OCI-LY7 (cell line): Measurements from ENCODE around the gene PDLIM3. TPM values are rescaled to one million over a fixed set of nuclear protein-coding genes. Genes with fewer than 3 reads are reported as not detected.

Experiments used
- BruUV-seq: library from RNA; stranded (reverse); fragments of 400-500 nt; replicated peaks from 2 replicates; lab custom pipeline; 2021; lab: Mats Ljungman, UMichigan
- CTCF ChIA-PET: fragments of 300-600 bp; sonication (Branson Sonifier 250); formaldehyde crosslinking; loops from one replicate; lab custom pipeline; 2022; ENCODE audit warnings: antibody characterized with exemption; ENCODE audit not compliant: unreplicated experiment; lab: Charles Lee
- POLR2A ChIA-PET: fragments of 300-600 bp; sonication (Branson Sonifier 250); formaldehyde crosslinking; loops from one replicate; lab custom pipeline; 2022; ENCODE audit warnings: antibody characterized with exemption; lab: Charles Lee
- DNase-seq: peaks from one replicate; pipeline ENCODE4 v3.0.0-alpha.2; 2015; ENCODE audit warnings: low spot score
- H2AFZ ChIP-seq: fragments of 200-600 bp; sonication (generic), shearing (Covaris generic); 2 replicates; pipeline ENCODE4 v1.6.1; 2014; ENCODE audit warnings: mild to moderate bottlenecking, antibody characterized with exemption, low read length, moderate library complexity
- H3K27ac ChIP-seq: fragments of 200-600 bp; sonication (generic); 2 replicates; pipeline ENCODE4 v1.5.1; 2014; ENCODE audit warnings: mixed run types, low read depth, mild to moderate bottlenecking, moderate library complexity, low read length, inconsistent platforms; ENCODE audit not compliant: poor library complexity, severe bottlenecking
- H3K36me3 ChIP-seq: fragments of 200-600 bp; sonication (generic); 2 replicates; pipeline ENCODE4 v1.6.1; 2014; ENCODE audit warnings: mild to moderate bottlenecking, antibody characterized with exemption, low read length, moderate library complexity, mixed read lengths; ENCODE audit not compliant: insufficient read depth
- H3K4me1 ChIP-seq: fragments of 200-600 bp; sonication (generic); 2 replicates; pipeline ENCODE4 v1.5.1; 2014; ENCODE audit warnings: mild to moderate bottlenecking, low read length; ENCODE audit not compliant: insufficient read depth, poor library complexity, severe bottlenecking
- H3K4me2 ChIP-seq: fragments of 200-600 bp; sonication (generic); 2 replicates; pipeline ENCODE4 v1.6.1; 2014; ENCODE audit warnings: mild to moderate bottlenecking, low read length
- H3K4me3 ChIP-seq: fragments of 200-600 bp; sonication (generic); 2 replicates; pipeline ENCODE4 v1.5.1; 2014; ENCODE audit warnings: mild to moderate bottlenecking, low read depth, low read length; ENCODE audit not compliant: poor library complexity, severe bottlenecking
- H3K79me2 ChIP-seq: fragments of 200-600 bp; sonication (generic); 2 replicates; pipeline ENCODE4 v1.6.1; 2016; ENCODE audit warnings: low read depth, mild to moderate bottlenecking, low read length, moderate library complexity, mixed read lengths; ENCODE audit not compliant: insufficient read depth
- H3K9me2 ChIP-seq: fragments of 200-600 bp; sonication (generic); 2 replicates; pipeline ENCODE4 v1.6.1; 2016; ENCODE audit warnings: mild to moderate bottlenecking, low read length, mixed read lengths; ENCODE audit not compliant: insufficient read depth
- H3K9me3 ChIP-seq: fragments of 200-600 bp; sonication (generic); 2 replicates; pipeline ENCODE4 v1.6.1; 2014; ENCODE audit warnings: mild to moderate bottlenecking, mixed run types, low read length, mixed read lengths
- H4K20me1 ChIP-seq: fragments of 200-600 bp; sonication (generic); 2 replicates; pipeline ENCODE4 v1.6.1; 2014; ENCODE audit warnings: mild to moderate bottlenecking, antibody characterized with exemption, low read length, moderate library complexity, mixed read lengths; ENCODE audit not compliant: insufficient read depth
- EZH2phosphoT487 ChIP-seq: fragments of 200-600 bp; sonication (generic); IDR thresholded peaks from 2 replicates; pipeline ENCODE4 v1.6.1; 2018; ENCODE audit warnings: low read depth, borderline replicate concordance, mild to moderate bottlenecking, mixed run types, antibody characterized with exemption, low read length, moderate library complexity, mixed read lengths
- intact Hi-C: fragments of 100-400 bp; cut with micrococcal nuclease; formaldehyde crosslinking; loops from one replicate; pipeline ENCODE4 v1.10.0; 2022; ENCODE audit not compliant: unreplicated experiment
- total RNA-seq, 2 experiments: library from RNA; depleted of rRNA in 1 of 2; stranded (reverse); fragments of >200 nt in 1 of 2; shearing (Covaris generic) in 1 of 2; gene quantifications; 2 replicates each; pipeline ENCODE4 v1.2.3, GENCODE V29; 2014 to 2022
- TF ChIP-seq, protein P1 (sequence below): fragments of 200-600 bp; sonication (generic); conservative IDR thresholded peaks from 2 replicates; pipeline ENCODE4 v1.5.1; 2014; ENCODE audit warnings: mild to moderate bottlenecking, antibody characterized with exemption, low read length, moderate library complexity, mixed read lengths

PDLIM3 gene
- total RNA-seq, 2 experiments from 2014 or later: 0.03 TPM; not detected in 1

DNA sequence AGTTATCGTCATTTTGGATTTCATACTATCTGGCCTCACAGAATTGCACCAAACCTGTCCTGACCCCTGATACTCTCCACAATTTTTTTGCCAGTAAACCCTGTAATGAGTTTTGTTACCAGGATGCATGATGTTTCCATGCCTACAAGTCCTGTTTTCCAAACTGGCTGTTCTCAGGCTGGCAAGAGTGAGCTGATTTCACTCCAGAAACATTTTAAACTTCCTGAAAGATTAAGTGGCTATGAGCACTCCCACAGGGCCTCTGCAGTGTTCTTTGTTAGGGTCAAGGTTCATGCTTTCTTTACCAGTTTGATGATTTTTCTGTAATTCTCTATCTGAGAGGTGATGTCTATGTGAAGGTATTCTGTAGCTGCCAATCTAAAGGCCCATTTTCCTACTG is 31.7 kb upstream of the PDLIM3 start:
- ChIA-PET POLR2A (interaction anchor here (0.6 to 0.9 kb wide), 3 partner anchors 52 to 736 kb away, joined by 3 to 6 read pairs (median 5); no protein-coding TSS in a partner anchor), CTCF (no interaction called here)
- TF ChIP-seq, protein P1, sequence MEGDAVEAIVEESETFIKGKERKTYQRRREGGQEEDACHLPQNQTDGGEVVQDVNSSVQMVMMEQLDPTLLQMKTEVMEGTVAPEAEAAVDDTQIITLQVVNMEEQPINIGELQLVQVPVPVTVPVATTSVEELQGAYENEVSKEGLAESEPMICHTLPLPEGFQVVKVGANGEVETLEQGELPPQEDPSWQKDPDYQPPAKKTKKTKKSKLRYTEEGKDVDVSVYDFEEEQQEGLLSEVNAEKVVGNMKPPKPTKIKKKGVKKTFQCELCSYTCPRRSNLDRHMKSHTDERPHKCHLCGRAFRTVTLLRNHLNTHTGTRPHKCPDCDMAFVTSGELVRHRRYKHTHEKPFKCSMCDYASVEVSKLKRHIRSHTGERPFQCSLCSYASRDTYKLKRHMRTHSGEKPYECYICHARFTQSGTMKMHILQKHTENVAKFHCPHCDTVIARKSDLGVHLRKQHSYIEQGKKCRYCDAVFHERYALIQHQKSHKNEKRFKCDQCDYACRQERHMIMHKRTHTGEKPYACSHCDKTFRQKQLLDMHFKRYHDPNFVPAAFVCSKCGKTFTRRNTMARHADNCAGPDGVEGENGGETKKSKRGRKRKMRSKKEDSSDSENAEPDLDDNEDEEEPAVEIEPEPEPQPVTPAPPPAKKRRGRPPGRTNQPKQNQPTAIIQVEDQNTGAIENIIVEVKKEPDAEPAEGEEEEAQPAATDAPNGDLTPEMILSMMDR: no peak
- TF ChIP-seq EZH2phosphoT487: no peak
- H3K4me3 ChIP-seq: no peak overlapping the region
- no peaks in the 10 kb centered on the region for H3K9me3 ChIP-seq
- H3K79me2 ChIP-seq: no peaks in the 10 kb centered on the region
- H4K20me1 ChIP-seq: no peaks in the 10 kb centered on the region
- H2AFZ ChIP-seq: no peak overlapping the region
- intact Hi-C loops: no loop called here
- BruUV-seq: no TSS peak
- H3K4me2 ChIP-seq: no peak overlapping the region
- no peaks in the 10 kb centered on the region for H3K4me1 ChIP-seq
- no peaks in the 10 kb centered on the region for H3K36me3 ChIP-seq
- DNase-seq: no peak
- H3K27ac ChIP-seq: no peak overlapping the region
- no peaks in the 10 kb centered on the region for H3K9me2 ChIP-seq

DNA sequence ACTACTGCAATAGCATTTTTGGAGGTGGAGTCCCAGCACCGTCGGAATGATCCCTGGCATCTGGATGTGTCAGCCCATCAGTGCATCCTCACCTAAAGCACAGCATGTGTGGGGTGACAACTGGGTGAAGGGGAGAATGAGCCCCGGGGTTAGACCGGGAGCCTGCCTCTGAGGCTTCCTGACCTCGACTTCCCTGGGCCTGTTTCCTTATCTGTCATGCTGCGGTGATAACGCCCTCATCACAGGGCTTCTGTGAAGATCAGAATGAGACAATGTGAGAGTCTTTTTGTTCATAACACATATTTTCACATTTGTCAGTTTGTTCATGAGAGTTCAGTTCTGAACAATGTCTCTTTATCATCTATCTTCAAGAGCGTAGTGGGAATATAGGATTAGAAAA is 31.1 kb upstream of the PDLIM3 start:
- H3K4me2 ChIP-seq: no peak overlapping the region
- no TSS peak for BruUV-seq
- DNase-seq: no peak
- H3K79me2 ChIP-seq: no peaks in the 10 kb centered on the region
- intact Hi-C loops: no loop called here
- H3K4me3 ChIP-seq: no peak overlapping the region
- ChIA-PET CTCF (no interaction called here), POLR2A (interaction anchor here (0.9 kb wide), 1 partner anchor 52 kb away, joined by 3 read pairs; no protein-coding TSS in a partner anchor)
- H3K9me3 ChIP-seq: no peaks in the 10 kb centered on the region
- H3K9me2 ChIP-seq: no peaks in the 10 kb centered on the region
- H4K20me1 ChIP-seq: no peaks in the 10 kb centered on the region
- no peak overlapping the region for H2AFZ ChIP-seq
- H3K27ac ChIP-seq: no peak overlapping the region
- no peaks in the 10 kb centered on the region for H3K4me1 ChIP-seq
- TF ChIP-seq, protein P1: no peak
- TF ChIP-seq EZH2phosphoT487: no peak
- H3K36me3 ChIP-seq: no peaks in the 10 kb centered on the region

DNA sequence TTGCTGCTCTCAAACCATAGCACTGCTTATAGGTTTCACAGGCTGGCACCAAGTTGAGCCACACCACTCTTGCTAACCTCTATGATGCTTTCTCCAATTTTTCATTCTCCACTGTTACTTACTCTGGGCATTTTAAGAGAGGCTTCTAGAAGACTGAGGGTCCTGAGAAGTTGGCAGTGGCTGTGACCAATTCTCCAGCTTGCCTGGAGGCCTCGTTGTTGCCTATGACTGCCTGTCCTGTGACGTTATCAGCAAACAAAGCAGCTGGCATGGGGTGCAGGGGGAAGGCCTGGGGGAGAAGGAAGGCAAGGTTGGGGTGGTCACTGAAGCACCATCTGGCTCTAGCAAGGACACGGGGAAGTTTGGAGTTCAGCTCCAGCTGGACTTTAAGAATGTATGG is 30.4 kb upstream of the PDLIM3 start:
- intact Hi-C loops: no loop called here
- no peak for DNase-seq
- Histone ChIP-seq H3K9me2 (no peaks in the 10 kb centered on the region), H3K4me1 (no peaks in the 10 kb centered on the region), H4K20me1 (no peaks in the 10 kb centered on the region), H2AFZ (no peak overlapping the region), H3K27ac (no peak overlapping the region), H3K36me3 (no peaks in the 10 kb centered on the region), H3K4me2 (no peak overlapping the region), H3K4me3 (no peak overlapping the region), H3K9me3 (no peaks in the 10 kb centered on the region), H3K79me2 (no peaks in the 10 kb centered on the region)
- BruUV-seq: no TSS peak
- ChIA-PET POLR2A (interaction anchor here (0.7 to 1.0 kb wide), 2 partner anchors 17 to 24 kb away, joined by 3 to 4 read pairs; no protein-coding TSS in a partner anchor), CTCF (no interaction called here)
- TF ChIP-seq, protein P1: no peak
- TF ChIP-seq EZH2phosphoT487: no peak
